ENCODE measurements around the gene TNIK. TPM values are rescaled to one million over a fixed set of nuclear protein-coding genes. Genes with fewer than 3 reads are reported as not detected.

TNIK gene
- total RNA-seq, 1 donor from 2014 or later, result 2.5 TPM

DNA sequence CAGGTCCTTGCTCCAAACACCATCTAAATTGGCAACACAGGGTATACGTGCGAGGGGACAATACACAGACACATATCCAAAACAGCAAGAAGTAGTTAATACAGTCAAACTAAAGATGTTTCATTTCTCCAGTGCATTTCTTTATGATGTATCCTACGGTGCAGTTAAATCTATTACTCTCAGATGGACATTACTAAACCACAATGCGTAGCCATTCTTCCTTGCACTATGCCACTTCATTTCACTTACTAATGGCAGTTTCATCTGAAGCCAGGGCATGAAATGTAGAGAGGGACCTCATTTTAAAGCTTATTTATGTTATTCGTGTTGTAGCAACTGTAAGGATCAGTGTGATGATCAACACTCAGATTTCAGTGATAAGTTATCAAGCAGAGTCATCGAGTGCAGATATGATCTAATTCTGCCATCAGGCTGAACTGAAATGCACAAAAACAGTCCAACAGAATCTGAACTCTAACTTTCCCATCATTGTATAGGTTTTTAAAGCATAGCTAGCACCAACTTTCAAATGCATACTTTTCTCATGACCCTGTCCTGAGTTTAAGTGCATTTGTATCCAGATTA is 14.5 kb downstream of the TNIK start:
- intact Hi-C loops (cut with micrococcal nuclease), result no loop called here
- TF ChIP-seq, protein P1, sequence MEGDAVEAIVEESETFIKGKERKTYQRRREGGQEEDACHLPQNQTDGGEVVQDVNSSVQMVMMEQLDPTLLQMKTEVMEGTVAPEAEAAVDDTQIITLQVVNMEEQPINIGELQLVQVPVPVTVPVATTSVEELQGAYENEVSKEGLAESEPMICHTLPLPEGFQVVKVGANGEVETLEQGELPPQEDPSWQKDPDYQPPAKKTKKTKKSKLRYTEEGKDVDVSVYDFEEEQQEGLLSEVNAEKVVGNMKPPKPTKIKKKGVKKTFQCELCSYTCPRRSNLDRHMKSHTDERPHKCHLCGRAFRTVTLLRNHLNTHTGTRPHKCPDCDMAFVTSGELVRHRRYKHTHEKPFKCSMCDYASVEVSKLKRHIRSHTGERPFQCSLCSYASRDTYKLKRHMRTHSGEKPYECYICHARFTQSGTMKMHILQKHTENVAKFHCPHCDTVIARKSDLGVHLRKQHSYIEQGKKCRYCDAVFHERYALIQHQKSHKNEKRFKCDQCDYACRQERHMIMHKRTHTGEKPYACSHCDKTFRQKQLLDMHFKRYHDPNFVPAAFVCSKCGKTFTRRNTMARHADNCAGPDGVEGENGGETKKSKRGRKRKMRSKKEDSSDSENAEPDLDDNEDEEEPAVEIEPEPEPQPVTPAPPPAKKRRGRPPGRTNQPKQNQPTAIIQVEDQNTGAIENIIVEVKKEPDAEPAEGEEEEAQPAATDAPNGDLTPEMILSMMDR (IDR thresholded peaks at IDR 0.05), result no peak
- H3K27me3 Mint-ChIP-seq, result no peaks in the 10 kb centered on the region
- ATAC-seq (ENCODE audit: low read depth), result no peak
- no peak for DNase-seq
- H3K4me3 Mint-ChIP-seq, result no peak overlapping the region
- H3K4me1 Mint-ChIP-seq, result no peaks in the 10 kb centered on the region
- POLR2A ChIA-PET, result no interaction called here
- no peaks in the 10 kb centered on the region for H3K9me3 Mint-ChIP-seq
- CTCF ChIA-PET, result no interaction called here
- no peaks in the 10 kb centered on the region for H3K36me3 Mint-ChIP-seq (ENCODE audit: low read depth)
- H3K27ac Mint-ChIP-seq, result no peak overlapping the region

DNA sequence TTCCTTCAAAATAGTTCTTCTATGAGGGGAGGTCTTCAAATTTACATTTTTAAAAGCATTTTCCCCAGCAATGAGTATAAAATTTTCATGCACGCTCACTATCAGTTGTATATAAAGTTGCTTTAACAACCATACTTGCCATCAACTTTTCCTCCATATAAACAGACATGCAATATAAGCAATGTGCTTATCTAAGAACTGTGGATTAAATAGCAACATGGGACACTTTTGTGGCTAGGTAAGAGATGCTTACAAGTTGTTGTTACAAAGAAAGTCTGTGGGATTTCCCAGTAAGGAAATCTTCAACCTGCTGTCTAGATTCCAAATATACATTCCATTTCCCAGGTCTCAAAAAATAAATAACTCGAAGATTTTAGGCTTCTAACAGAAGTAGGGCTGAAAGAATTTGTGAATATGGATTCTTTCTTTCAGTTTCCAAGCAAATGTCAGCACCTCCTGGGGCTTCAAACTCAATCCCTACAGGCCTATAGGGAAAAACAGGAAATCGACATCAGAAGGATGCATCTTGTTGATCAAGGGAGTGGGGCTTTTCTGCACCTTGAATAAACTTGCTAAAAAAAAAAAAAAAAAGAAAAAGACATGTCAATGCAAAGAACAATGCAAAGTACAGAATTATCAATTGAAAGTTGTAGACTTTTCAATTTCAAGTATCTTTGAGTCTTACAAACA is 16.1 kb downstream of the TNIK start:
- ChIA-PET POLR2A (no interaction called here), CTCF (no interaction called here)
- DNase-seq (no peak), ATAC-seq (ENCODE audit: low read depth) (no peak)
- intact Hi-C loops (cut with micrococcal nuclease), result no loop called here
- TF ChIP-seq, protein P1 (IDR thresholded peaks at IDR 0.05), result no peak
- Mint-ChIP-seq H3K9me3 (no peaks in the 10 kb centered on the region), H3K36me3 (ENCODE audit: low read depth) (no peaks in the 10 kb centered on the region), H3K27ac (no peak overlapping the region), H3K27me3 (no peaks in the 10 kb centered on the region), H3K4me3 (no peak overlapping the region), H3K4me1 (no peaks in the 10 kb centered on the region)

GRCh38 chr3:171443211-171443957 is 16.8 kb downstream of the TNIK start:
- ChIA-PET POLR2A (no interaction called here), CTCF (no interaction called here)
- Mint-ChIP-seq H3K4me1 (no peaks in the 10 kb centered on the region), H3K27ac (no peak overlapping the region), H3K9me3 (no peaks in the 10 kb centered on the region), H3K27me3 (no peaks in the 10 kb centered on the region), H3K36me3 (ENCODE audit: low read depth) (no peaks in the 10 kb centered on the region), H3K4me3 (no peak overlapping the region)
- DNase-seq, result no peak
- intact Hi-C loops (cut with micrococcal nuclease), result no loop called here
- TF ChIP-seq, protein P1 (IDR thresholded peaks at IDR 0.05), result no peak
- no peak for ATAC-seq (ENCODE audit: low read depth)

GRCh38 chr3:171442184-171442583 is 18.0 kb downstream of the TNIK start:
- intact Hi-C loops (cut with micrococcal nuclease), result no loop called here
- Mint-ChIP-seq H3K4me1 (no peaks in the 10 kb centered on the region), H3K9me3 (no peaks in the 10 kb centered on the region), H3K4me3 (no peak overlapping the region), H3K27me3 (no peaks in the 10 kb centered on the region), H3K36me3 (ENCODE audit: low read depth) (no peaks in the 10 kb centered on the region), H3K27ac (no peak overlapping the region)
- ChIA-PET POLR2A (no interaction called here), CTCF (no interaction called here)
- TF ChIP-seq, protein P1 (IDR thresholded peaks at IDR 0.05), result no peak
- DNase-seq (no peak), ATAC-seq (ENCODE audit: low read depth) (no peak)

GRCh38 chr3:171441381-171441780 is 18.8 kb downstream of the TNIK start:
- TF ChIP-seq, protein P1 (IDR thresholded peaks at IDR 0.05), result no peak
- ATAC-seq (ENCODE audit: low read depth) (no peak), DNase-seq (no peak)
- Mint-ChIP-seq H3K4me1 (no peaks in the 10 kb centered on the region), H3K4me3 (no peak overlapping the region), H3K36me3 (ENCODE audit: low read depth) (no peaks in the 10 kb centered on the region), H3K9me3 (no peaks in the 10 kb centered on the region), H3K27ac (no peak overlapping the region), H3K27me3 (no peaks in the 10 kb centered on the region)
- intact Hi-C loops (cut with micrococcal nuclease), result no loop called here
- POLR2A ChIA-PET, result no interaction called here
- CTCF ChIA-PET, result no interaction called here
